NB4 (cell line): ENCODE results near the gene PLEKHD1.

Experiments
- CTCF ChIP-seq: IDR thresholded peaks from one replicate; pipeline ENCODE4 v1.5.1; 2012; ENCODE audit warnings: low read depth, low read length
- MYC ChIP-seq: IDR thresholded peaks from 2 replicates; pipeline ENCODE4 v1.6.1; 2011; ENCODE audit warnings: low read depth, low read length
- POLR2A ChIP-seq: IDR thresholded peaks from 2 replicates; pipeline ENCODE4 v1.6.1; 2011; ENCODE audit warnings: mild to moderate bottlenecking; ENCODE audit not compliant: insufficient read length; ENCODE audit errors: extremely low read depth

GRCh38 chr14:69480136-69480535, 4.4 kb upstream of the PLEKHD1 start:
- TF ChIP-seq POLR2A (no peak), CTCF (no peak), MYC (no peak)
